Activated CD8-positive, alpha-beta T cell treated with anti-CD3 and anti-CD28 coated beads for 36 hours (primary cell): ENCODE data around the gene UROC1. TPM values are rescaled to one million over a fixed set of nuclear protein-coding genes. Genes with fewer than 3 reads are reported as not detected.

Experiments
- ATAC-seq: fragments of 200-7000 bp; cut with Tn5 transposase; one replicate; pipeline ENCODE4 v1.10.0; 2021; ENCODE audit warnings: mild to moderate bottlenecking, moderate library complexity
- CTCF ChIA-PET: fragments of 350-600 bp; sonication (Branson Sonifier 250); formaldehyde crosslinking; loops from one replicate; lab custom pipeline; 2021; ENCODE audit warnings: antibody characterized with exemption; lab: Charles Lee
- POLR2A ChIA-PET: fragments of 350-600 bp; sonication (Branson Sonifier 250); formaldehyde crosslinking; loops from one replicate; lab custom pipeline; 2021; ENCODE audit warnings: antibody characterized with exemption; lab: Charles Lee
- DNase-seq: peaks from one replicate; pipeline ENCODE4 v3.0.0-alpha.2; 2020
- H3K27ac Mint-ChIP-seq: one replicate; pipeline ENCODE4 v1.8.0; 2021; ENCODE audit warnings: mild to moderate bottlenecking, mixed read lengths
- H3K27me3 Mint-ChIP-seq: one replicate; pipeline ENCODE4 v1.8.0; 2021; ENCODE audit warnings: mixed read lengths
- H3K36me3 Mint-ChIP-seq: one replicate; pipeline ENCODE4 v1.8.0; 2021; ENCODE audit warnings: low read depth, mixed read lengths
- H3K4me1 Mint-ChIP-seq: one replicate; pipeline ENCODE4 v1.8.0; 2021; ENCODE audit warnings: low read depth, mixed read lengths
- H3K4me3 Mint-ChIP-seq: one replicate; pipeline ENCODE4 v1.8.0; 2021; ENCODE audit warnings: mild to moderate bottlenecking, moderate library complexity, mixed read lengths
- H3K9me3 Mint-ChIP-seq: one replicate; pipeline ENCODE4 v1.8.0; 2021; ENCODE audit warnings: mixed read lengths
- CTCF ChIP-seq: fragments of 200-600 bp; IDR thresholded peaks from one replicate; pipeline ENCODE4 v1.8.0; 2022; ENCODE audit warnings: antibody characterized with exemption, mild to moderate bottlenecking
- intact Hi-C: fragments of 100-400 bp; cut with micrococcal nuclease; formaldehyde crosslinking; loops from one replicate; pipeline ENCODE4 v1.10.0; 2022
- total RNA-seq, 2 experiments: library from RNA; stranded (reverse); gene quantifications; one replicate each; pipeline ENCODE4 v1.2.3, GENCODE V29; 2021

Gene UROC1
- total RNA-seq, 2 experiments from 2014 or later = not detected

- peaks cover 22% of the 10 kb centered on the region for H3K4me1 Mint-ChIP-seq
- POLR2A ChIA-PET = interaction anchor here (0.9 kb wide), 1 partner anchor 8 kb away, joined by 3 read pairs; no protein-coding TSS in a partner anchor
- CTCF ChIA-PET = no interaction called here
- no peak for TF ChIP-seq CTCF
- no peaks in the 10 kb centered on the region for H3K9me3 Mint-ChIP-seq
- no peak overlapping the region for H3K4me3 Mint-ChIP-seq
- H3K27me3 Mint-ChIP-seq = no peaks in the 10 kb centered on the region
- H3K27ac Mint-ChIP-seq = no peak overlapping the region
- intact Hi-C loops = no loop called here
- ATAC-seq (no peak), DNase-seq (no peak)
- peaks cover 48% of the 10 kb centered on the region for H3K36me3 Mint-ChIP-seq
Measured at GRCh38 chr3:126464093-126464492, 53.5 kb downstream of the UROC1 start.

- Mint-ChIP-seq H3K4me1 (peaks cover 17% of the 10 kb centered on the region), H3K4me3 (no peak overlapping the region), H3K9me3 (no peaks in the 10 kb centered on the region), H3K36me3 (peaks cover 45% of the 10 kb centered on the region), H3K27ac (no peak overlapping the region), H3K27me3 (no peaks in the 10 kb centered on the region)
- intact Hi-C loops = no loop called here
- TF ChIP-seq CTCF = no peak
- CTCF ChIA-PET = no interaction called here
- DNase-seq = no peak
- no peak for ATAC-seq
- POLR2A ChIA-PET = interaction anchor here (0.9 kb wide), 1 partner anchor 8 kb away, joined by 3 read pairs; no protein-coding TSS in a partner anchor
Measured at GRCh38 chr3:126463521-126463920, 54.1 kb downstream of the UROC1 start.

GRCh38 chr3:126461450-126462070, 56.0 kb downstream of the UROC1 start:
- intact Hi-C loops = no loop called here
- Mint-ChIP-seq H3K27me3 (no peaks in the 10 kb centered on the region), H3K9me3 (no peaks in the 10 kb centered on the region), H3K4me3 (no peak overlapping the region), H3K36me3 (peaks cover 41% of the 10 kb centered on the region), H3K4me1 (peaks cover 15% of the 10 kb centered on the region), H3K27ac (no peak overlapping the region)
- CTCF ChIA-PET = interaction anchor here (1.9 kb wide), 1 partner anchor 10 kb away, joined by 7 read pairs; no protein-coding TSS in a partner anchor
- POLR2A ChIA-PET = interaction anchor here (1.1 kb wide), 1 partner anchor 11 kb away, joined by 3 read pairs; no protein-coding TSS in a partner anchor
- TF ChIP-seq CTCF = no peak
- DNase-seq = no peak
- no peak for ATAC-seq

GRCh38 chr3:126460381-126460780, 57.2 kb downstream of the UROC1 start:
- no peak overlapping the region for H3K4me3 Mint-ChIP-seq
- peaks cover 17% of the 10 kb centered on the region for H3K4me1 Mint-ChIP-seq
- no peaks in the 10 kb centered on the region for H3K27me3 Mint-ChIP-seq
- ATAC-seq = no peak
- DNase-seq = no peak
- ChIA-PET POLR2A (interaction anchor here (1.1 kb wide), 1 partner anchor 10 kb away, joined by 3 read pairs; no protein-coding TSS in a partner anchor), CTCF (no interaction called here)
- peaks cover 35% of the 10 kb centered on the region for H3K36me3 Mint-ChIP-seq
- no peak for TF ChIP-seq CTCF
- H3K27ac Mint-ChIP-seq = no peak overlapping the region
- H3K9me3 Mint-ChIP-seq = no peaks in the 10 kb centered on the region
- intact Hi-C loops = no loop called here

- Mint-ChIP-seq H3K27ac (no peak overlapping the region), H3K36me3 (peaks cover 35% of the 10 kb centered on the region), H3K4me3 (no peak overlapping the region), H3K27me3 (no peaks in the 10 kb centered on the region), H3K4me1 (peaks cover 19% of the 10 kb centered on the region), H3K9me3 (no peaks in the 10 kb centered on the region)
- DNase-seq = no peak
- ChIA-PET POLR2A (no interaction called here), CTCF (no interaction called here)
- intact Hi-C loops = no loop called here
- ATAC-seq = no peak
- TF ChIP-seq CTCF = no peak
Measured at GRCh38 chr3:126459763-126460127, 57.8 kb downstream of the UROC1 start.
